Measurements from ENCODE around the gene CMC2. TPM values are rescaled to one million over a fixed set of nuclear protein-coding genes. Genes with fewer than 3 reads are reported as not detected.

CMC2 gene
- total RNA-seq, 4 donors from 2014 or later: 8.9 to 37.8 (median 34.1) TPM

GRCh38 chr16:80932708-80933095 is 74.0 kb downstream of the CMC2 start:
- TF ChIP-seq POLR2AphosphoS5 (IDR thresholded peaks at IDR 0.05): no peak
- TF ChIP-seq, protein P1, sequence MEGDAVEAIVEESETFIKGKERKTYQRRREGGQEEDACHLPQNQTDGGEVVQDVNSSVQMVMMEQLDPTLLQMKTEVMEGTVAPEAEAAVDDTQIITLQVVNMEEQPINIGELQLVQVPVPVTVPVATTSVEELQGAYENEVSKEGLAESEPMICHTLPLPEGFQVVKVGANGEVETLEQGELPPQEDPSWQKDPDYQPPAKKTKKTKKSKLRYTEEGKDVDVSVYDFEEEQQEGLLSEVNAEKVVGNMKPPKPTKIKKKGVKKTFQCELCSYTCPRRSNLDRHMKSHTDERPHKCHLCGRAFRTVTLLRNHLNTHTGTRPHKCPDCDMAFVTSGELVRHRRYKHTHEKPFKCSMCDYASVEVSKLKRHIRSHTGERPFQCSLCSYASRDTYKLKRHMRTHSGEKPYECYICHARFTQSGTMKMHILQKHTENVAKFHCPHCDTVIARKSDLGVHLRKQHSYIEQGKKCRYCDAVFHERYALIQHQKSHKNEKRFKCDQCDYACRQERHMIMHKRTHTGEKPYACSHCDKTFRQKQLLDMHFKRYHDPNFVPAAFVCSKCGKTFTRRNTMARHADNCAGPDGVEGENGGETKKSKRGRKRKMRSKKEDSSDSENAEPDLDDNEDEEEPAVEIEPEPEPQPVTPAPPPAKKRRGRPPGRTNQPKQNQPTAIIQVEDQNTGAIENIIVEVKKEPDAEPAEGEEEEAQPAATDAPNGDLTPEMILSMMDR (IDR thresholded peaks at IDR 0.05): no peak
- TF ChIP-seq POLR2A (IDR thresholded peaks at IDR 0.05): no peak
- no peak for TF ChIP-seq EP300 (IDR thresholded peaks at IDR 0.05)
- Histone ChIP-seq H3K36me3 (no peaks in the 10 kb centered on the region), H3K4me1 (peaks cover 25% of the 10 kb centered on the region), H3K9me3 (no peaks in the 10 kb centered on the region), H3K27ac (peak overlapping the region; percentile 68), H3K27me3 (peaks cover 4% of the 10 kb centered on the region), H3K4me3 (peak overlapping the region; percentile 51)
- 6% methylated on average over 19 of the region's 20 CpGs for WGBS
- DNase-seq (ENCODE audit: low spot score in 2 of 2): peak in 1 of 2 donors; percentile 70

DNA sequence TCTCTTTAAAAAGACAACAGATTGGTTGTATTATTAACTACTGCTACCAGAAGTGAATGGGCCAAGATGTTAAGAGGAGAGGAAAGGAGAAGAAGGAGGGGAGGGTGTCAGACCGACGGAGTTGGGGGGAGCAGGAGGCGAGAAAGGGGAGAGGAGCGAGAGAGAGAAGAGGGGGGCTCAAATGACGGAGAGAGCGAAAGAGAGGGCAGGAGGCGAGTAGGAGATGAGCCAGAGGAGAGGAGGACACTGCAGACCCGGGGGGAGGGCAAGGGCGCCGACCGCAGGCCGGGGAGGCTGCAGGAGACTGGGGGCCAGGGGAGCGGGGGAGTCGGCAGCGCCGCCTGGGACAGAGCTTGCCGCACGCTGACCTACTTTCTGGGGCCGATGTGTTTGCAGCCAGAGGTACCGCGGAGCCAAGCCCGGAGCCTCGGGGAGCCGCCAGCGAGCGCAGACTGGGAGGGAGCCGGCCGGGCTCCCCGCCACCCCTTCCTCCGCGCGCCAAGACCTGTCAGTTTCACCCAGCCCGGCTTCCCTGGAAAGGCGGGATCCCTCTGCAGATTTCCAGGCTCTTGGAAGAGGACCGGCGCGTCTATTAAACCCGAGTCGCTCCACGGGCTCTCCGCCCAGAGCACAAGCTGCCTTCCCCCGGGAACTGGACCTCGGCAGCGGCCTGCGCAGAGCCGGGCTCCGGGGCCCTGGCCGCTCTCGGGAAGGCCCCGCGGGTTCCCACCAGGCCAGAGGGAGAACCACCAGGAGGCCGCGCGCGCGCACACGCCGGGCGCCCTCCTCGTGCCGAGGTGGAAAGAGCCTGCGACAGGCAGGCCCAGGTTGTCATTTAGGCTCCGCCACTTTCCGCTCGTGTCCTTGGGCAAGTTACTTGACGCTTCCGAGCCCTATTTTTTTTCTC is 74.6 kb downstream of the CMC2 start:
- DNase-seq (ENCODE audit: low spot score in 2 of 2): peak; percentile 64 to 87

GRCh38 chr16:80924372-80924978 is 82.2 kb downstream of the CMC2 start:
- no peak overlapping the region for H3K27ac ChIP-seq
- H3K4me1 ChIP-seq: no peaks in the 10 kb centered on the region
- no peak for DNase-seq (ENCODE audit: low spot score in 2 of 2)
- no peaks in the 10 kb centered on the region for H3K27me3 ChIP-seq
- TF ChIP-seq, protein P1 (IDR thresholded peaks at IDR 0.05): peak in 1 of 2 donors; percentile 10
- TF ChIP-seq EP300 (IDR thresholded peaks at IDR 0.05) (no peak), POLR2A (IDR thresholded peaks at IDR 0.05) (no peak), POLR2AphosphoS5 (IDR thresholded peaks at IDR 0.05) (no peak)
- H3K4me3 ChIP-seq: no peak overlapping the region
- no peaks in the 10 kb centered on the region for H3K36me3 ChIP-seq
- H3K9me3 ChIP-seq: no peaks in the 10 kb centered on the region
- WGBS: 35% methylated on average over 8 of the region's 8 CpGs

More for the DNA sequence above, 74.6 kb downstream of the CMC2 start:
- 1% methylated on average over 36 of the region's 67 CpGs for WGBS
- Histone ChIP-seq H3K27ac (peak overlapping the region; percentile 68), H3K36me3 (no peaks in the 10 kb centered on the region), H3K4me3 (peak overlapping the region; percentile 51), H3K9me3 (no peaks in the 10 kb centered on the region), H3K4me1 (peaks cover 19% of the 10 kb centered on the region), H3K27me3 (peaks cover 4% of the 10 kb centered on the region)
- TF ChIP-seq, protein P1 (IDR thresholded peaks at IDR 0.05): no peak
- TF ChIP-seq POLR2AphosphoS5 (IDR thresholded peaks at IDR 0.05): no peak

DNA sequence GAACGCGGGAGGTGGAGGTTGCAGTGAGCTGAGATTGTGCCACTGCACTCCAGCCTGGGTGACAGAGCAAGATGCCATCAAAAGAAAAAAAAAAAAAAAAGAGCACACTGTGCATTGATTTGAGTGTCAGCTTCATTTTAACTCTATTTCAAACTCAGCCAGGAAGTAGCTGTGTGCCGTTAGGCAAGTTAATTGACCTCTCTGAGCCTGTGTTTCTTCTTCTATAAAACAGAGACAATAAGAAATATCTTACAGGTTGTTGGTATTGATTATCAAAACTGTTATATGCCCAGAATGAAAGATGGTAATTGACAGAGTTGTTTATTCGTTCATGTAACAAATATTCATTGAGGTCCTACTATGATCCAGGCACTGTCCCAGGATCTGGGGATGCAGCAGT is 83.3 kb downstream of the CMC2 start:
- WGBS: 95% methylated on average over 4 of the region's 4 CpGs
- H3K27me3 ChIP-seq: no peaks in the 10 kb centered on the region
- H3K27ac ChIP-seq: no peak overlapping the region
- H3K36me3 ChIP-seq: no peaks in the 10 kb centered on the region
- no peaks in the 10 kb centered on the region for H3K9me3 ChIP-seq
- no peaks in the 10 kb centered on the region for H3K4me1 ChIP-seq
- DNase-seq (ENCODE audit: low spot score in 2 of 2): no peak
- no peak for TF ChIP-seq EP300 (IDR thresholded peaks at IDR 0.05)
- TF ChIP-seq, protein P1 (IDR thresholded peaks at IDR 0.05): no peak
- no peak for TF ChIP-seq POLR2A (IDR thresholded peaks at IDR 0.05)
- TF ChIP-seq POLR2AphosphoS5 (IDR thresholded peaks at IDR 0.05): no peak
- H3K4me3 ChIP-seq: no peak overlapping the region

Other genes starting within 250 kb of the CMC2 start
- 1 to 10 TPM; 2.8 to 8.2 (median 3.9) TPM for gene CDYL2, start 202.3 kb downstream of the CMC2 start, total RNA-seq
- 1 to 10 TPM; 2.5 to 7.6 (median 5.5) TPM for gene CENPN, start 329 bp upstream of the CMC2 start, total RNA-seq
- gene ATMIN, start 29.0 kb upstream of the CMC2 start, total RNA-seq: 10 to 100 TPM; 30.7 to 65.0 (median 45.5) TPM
- gene C16orf46, start 70.4 kb upstream of the CMC2 start, total RNA-seq: 1 to 10 TPM in 1 of 4 donors, under 1 TPM in 2, not detected in 1; 0.57 to 2.2 (median 0.81) TPM
- gene GCSH, start 89.5 kb upstream of the CMC2 start, total RNA-seq: 10 to 100 TPM in 2 of 4 donors, 1 to 10 TPM in 2; 4.7 to 16.6 (median 10.2) TPM
- gene BCO1, start 231.8 kb upstream of the CMC2 start, total RNA-seq: under 1 TPM in 1 of 4 donors, not detected in 3; 0.26 TPM

Measured in suprapubic skin (tissue), 4 donors.